ENCODE measurements around the gene KIF25. TPM values are rescaled to one million over a fixed set of nuclear protein-coding genes. Genes with fewer than 3 reads are reported as not detected.

Gene KIF25
- polyA plus RNA-seq, 5 donors, result 10.9 to 13.7 (median 13.2) TPM

DNA sequence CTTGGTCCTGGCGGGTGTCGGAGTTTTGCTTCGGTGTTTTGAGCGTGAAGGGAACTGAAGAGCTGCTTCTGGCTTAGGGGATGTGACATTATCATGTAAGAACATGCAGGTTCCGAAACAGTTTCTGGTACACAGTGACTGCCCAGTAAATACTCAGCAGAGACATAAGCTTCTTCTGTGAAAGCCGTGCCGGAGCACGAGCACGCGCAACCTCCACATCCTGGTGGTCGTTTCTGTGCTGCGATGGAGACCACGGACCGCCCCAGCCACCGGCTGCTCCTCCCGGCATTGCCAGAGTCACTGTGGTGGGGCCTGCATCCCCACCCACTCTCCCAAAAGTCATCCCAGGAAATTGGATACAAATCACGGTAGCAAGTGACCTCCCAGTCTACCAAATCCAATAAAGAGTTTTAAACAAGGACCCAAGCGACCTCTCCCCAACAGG lies 18.7 kb downstream of the KIF25 start:
- no peak for DNase-seq

DNA sequence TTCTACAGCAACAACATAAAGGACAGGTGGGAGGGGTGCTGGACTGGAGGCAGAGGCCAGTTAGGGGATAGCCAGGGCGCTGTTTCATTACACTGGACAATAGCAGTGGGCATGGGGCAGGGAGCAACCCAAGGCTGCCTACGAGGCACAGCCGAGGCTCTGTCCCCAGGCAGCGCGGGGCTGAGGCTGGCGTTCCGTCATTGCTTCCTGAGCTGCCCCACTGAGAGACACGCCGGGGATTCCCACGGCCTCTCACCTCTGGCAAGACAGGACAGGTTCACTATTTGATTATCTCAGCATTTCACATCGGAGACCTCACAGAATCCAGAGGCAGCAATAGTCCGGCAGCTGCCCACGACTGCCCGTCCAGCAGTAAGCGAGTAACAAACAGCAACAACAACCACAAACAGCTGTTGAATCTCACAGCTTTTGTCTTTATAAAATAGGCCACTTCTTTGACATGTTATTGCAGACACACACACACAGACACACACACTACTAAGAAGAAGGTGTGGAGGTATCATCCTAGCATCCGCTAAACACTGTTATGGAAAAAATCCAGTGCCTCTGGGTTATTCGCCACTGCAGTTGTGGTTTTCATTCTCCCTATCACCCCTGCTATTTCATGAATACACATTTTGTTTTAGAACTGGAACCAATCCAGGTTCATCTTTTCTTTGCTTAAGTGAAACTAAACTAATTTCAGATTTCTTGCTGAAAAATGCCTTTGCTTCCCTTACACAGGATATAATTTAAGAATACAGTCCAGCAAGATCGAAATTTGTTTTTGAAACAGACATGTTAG lies 19.5 kb downstream of the KIF25 start:
- no peak for DNase-seq

DNA sequence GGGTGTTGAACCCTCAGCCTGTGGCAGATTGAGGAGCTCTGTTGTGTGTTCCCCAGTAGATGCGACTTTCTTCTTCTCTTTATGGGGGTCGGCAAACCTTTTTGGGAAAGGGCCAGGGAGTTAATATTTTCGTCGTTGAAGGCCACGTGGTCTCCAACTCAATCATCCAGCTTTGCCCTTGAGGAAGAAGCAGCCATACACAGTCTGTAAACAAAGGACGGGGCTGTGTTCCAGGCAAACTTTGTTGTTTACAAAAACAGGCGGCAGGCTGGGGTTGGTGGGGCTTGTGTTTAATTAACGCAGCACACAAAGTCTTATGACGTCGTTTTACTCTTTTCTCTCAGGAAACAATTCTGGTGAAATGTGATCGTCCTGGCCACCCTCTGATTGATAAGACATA lies 20.2 kb downstream of the KIF25 start:
- DNase-seq, result no peak

DNA sequence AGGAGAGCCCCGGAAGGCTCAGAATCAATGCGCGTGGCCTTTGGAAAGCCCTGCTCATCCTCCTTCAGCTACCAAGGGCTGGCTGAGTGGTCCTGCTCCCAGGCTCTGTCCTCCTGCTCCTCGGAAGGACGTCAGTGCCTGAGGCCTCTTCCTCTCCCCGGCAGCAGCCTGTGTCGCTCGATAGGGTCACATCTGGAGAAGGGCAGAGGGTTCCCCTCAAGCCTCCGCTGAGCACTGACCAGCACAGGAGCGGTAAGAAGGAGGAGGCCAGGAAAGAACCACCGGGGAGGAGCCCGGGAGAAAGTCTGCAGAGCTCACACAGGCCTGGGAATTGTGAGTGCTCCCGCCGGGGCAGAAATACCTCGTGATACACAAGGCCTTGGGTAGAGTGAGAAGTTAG lies 21.2 kb downstream of the KIF25 start:
- DNase-seq, result no peak

DNA sequence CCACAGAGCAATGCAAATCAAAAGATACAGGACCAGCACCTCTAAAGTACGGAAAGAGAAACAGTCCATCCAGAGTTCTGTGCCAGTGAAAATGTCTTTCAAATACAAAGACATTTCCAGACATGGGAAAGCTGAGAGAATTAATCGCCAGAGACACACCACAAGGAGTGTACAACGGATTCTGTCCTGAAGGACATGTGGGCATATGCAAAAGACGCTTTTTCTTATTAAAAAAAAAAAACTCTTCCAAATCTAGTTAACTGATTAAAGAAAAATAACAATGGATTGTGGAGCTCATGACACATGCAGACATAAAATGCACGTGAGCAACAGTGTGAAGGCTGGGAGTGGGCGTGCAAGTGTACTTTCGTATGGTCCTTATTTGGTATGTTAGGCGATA lies 22.8 kb downstream of the KIF25 start:
- no peak for DNase-seq

DNA sequence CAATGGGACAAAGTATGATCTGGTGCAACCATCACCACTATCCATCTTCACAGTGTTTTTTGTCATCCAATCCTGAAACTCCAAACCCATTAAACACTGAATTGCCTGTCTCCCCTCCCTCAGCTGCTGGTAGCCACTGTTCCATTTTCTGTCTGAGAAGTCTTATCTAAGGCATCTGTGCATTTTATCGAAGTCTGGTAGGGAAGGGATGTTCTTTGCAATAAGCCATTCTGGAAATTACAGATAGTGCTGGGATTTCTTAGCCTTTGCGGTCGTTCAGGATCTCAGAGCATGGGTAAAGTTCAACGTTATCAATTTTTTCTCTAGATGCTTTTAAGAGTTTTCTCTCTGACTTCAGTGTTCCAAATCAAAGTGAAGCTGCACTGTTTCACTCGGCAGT lies 24.1 kb downstream of the KIF25 start:
- no peak for DNase-seq

DNA sequence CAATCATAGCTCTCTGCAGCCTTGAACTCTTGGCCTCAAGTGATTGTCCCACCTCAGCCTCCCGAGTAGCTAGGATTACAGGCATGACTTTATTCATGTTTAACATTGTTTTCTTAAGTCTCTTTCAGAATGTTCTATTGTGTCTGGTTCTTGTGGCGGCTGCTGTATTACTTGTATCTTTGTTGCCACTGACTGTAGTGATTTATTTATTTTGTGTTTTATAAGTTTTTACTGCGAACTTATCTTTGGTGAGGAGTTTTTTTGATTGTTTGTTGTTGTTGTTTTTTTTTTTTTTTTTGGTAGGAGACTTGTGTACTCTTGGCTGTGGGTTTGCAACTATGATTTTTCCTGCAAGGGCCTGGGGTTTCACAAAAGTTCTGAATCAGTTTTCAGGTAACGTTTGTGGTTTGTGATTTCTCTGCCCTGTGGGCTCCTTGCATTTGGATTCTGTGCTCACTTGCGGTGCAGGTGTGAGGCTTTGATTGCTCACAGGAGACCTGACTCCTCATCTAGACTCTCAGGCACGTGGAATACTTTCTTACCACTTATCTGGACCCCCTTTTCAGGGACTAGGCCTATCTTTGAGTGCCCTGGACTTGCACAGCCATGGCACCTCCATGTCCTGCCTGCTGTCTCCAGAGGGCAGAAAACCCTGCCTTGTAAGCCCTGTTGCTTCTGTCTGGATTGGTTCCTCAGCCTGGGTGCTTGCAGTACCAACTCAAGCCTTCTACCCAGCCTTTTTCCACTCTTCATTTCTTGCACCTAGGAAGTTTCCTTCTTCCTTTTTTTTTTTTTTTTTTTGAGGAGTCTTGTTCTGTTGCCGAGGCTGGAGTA lies 25.2 kb downstream of the KIF25 start:
- DNase-seq, result no peak

DNA sequence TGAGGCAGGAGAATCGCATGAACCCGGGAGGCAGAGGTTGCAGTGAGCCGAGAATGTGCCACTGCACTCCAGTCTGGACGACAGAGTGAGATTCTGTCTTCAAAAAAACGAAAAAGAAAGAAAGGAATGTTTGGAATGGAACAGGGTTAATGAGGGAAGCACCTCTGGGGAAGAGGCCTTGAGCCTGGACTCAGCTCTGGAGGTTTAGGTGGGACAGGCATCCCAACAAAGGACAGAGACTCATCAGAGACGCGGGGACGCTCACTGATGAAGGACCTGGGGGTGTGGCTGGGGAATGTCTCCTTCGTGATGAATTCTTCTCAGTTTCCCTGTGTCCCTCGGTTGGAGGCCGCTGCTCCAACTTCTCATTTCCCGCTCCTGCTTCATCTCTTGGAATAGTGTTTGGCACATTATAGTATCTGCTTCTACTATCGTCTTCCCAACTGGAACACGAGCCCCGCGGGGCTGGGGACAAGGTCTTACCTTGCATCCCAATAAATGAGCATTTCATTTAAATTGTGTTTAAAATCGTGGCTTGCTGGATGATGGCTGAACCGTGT lies 27.6 kb downstream of the KIF25 start:
- DNase-seq, result no peak

DNA sequence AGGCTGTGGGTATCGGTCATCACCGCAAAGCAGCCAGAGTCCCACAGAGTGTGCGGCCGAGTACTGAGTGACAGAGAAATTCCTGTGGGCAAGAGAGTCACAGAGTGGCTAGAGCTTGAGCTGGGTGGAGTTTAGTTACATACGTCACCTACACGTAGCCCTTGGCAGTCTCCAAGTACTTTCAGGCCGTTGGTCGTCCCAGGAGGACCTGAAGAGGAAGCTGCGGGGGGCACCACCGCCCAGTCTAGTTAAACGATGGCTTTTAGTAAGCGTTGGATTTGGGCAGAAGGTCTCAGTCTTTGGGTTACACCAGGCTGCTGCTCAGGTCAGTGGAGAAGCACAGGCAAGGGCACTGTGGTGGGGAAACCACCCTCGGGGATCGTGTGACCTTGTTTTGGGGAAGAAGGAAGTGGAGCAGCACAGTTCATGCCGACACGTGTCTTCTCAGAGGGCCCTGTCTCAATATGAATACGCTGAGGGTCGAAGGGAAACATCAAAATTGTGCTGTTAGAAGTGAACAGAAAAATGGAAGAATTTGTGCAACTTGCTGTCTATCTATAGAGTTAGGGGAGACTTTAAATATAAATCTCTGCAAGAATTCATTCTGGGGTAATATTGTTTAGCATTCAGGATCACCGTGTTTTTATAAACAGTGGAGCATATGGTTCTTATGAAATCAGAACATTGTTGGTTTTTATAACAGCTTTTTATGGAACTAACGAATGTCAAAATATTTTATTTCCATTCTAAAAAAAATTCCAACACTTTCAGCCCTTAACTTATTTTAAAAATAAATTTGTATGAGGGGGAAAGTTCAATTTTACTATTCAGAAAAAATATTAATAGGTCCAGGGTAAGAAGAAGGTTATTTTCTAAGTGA lies 28.6 kb downstream of the KIF25 start:
- no peak for DNase-seq

DNA sequence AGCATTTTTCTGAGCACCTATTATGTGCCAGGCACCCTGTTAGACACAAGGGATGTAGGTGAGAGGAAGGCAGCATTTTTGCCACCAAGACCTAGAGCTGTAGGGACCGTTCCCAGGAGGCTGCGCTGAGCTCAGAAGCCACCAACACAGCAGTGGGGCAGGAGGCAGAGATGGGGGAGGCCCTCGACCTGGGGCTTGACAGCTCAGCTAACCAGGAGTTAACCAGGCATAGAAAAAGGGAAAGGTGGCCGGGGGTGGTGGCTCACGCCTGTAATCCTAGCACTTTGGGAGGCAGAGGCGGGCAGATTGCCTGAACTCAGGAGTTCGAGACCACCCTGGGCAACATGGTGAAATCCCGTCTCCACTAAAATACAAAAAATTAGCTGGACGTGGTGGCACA lies 29.5 kb downstream of the KIF25 start:
- no peak for DNase-seq

DNA sequence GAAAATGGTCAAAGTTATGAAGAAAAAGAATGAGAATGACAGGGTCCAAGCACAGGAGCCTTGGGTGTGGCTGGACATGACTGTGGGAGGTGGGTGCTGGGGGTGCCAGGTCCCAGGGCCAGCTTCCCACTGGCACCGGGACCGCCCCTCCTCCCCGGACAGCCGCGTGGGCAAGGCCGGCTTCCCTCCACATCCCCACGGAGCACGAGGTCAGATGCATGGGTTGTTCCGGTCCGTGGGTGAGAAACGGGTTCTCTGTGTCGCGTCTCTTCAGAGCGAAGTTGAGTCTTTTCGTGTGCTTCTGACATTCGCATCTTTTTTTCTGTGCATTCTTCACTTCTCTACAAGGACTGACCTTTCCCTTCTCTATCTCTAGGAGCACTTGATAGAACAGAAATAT lies 30.1 kb downstream of the KIF25 start:
- DNase-seq, result no peak

DNA sequence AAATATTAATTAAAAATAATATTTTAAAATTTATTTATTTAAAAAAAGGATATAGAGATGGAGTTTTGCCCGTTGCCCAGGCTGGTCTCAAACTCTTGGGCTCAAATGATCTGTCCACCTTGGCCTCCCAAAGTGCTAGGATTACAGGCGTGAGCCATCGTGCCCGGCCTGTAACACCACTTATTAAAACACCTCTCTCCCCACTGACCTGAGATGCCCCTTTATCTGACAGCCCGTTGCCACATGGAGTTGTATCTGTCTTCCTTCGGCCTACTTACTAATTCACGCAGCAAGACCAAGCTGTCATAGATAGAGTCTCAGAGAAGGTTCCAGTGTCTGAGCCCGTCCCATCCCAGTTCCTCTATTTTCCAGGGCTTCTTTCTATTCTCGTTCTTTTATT lies 30.7 kb downstream of the KIF25 start:
- DNase-seq, result no peak

DNA sequence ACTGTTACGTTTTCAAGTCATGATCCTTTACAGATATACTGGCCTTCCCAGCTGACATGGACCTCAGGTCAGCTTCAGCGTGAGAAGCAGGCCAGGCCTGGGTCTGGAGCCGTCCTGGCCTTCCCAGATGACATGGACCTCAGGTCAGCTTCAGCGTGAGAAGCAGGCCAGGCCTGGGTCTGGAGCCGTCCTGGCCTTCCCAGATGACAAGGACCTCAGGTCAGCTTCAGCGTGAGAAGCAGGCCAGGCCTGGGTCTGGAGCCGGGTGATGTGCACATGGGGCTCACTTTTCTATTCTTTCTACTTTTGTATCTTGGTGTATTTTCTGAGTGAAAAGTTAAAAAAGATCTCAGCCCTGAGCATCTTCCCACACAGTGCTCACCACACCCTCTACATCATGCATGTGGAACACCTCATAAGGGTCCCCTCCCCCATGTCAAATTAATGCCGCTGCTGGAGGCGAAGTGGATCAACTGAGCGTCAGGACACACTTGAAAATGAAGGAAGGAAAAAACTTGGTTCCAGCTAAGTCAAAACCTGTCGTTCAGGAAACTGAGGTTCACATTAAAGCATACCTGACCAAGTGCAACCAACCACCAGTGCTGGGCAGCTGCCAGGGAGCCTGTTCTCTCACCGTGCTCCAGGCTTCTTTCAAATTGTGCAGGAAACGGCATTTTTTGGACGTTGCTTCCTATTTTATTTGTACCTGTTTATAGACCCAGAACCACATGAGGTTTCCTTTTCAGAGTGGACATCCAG lies 32.2 kb downstream of the KIF25 start:
- no peak for DNase-seq

DNA sequence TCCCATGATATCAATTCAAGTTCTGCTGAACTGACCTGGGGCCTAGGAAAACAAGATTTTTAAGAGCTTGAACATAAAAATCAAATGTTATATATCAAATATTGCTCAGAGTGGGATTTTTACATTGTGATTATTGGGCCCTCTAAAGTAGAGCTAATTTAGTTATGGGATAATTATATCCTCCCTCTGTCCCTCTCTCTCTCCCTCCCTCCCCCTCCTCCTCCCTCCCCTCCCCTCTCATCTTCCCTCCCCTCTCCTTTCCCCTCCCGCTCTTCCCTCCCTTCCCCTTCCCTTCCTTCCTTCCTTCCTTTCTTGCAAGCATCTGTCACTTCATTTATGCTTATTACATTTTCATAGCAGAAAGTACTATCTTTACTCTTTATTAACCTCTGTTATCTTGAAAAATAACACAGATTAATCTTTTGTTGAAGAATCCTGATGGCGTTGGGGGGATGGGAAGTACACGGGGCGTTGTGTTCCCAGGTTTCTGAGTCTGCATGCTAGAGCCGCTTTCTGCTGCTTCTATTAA lies 32.8 kb downstream of the KIF25 start:
- no peak for DNase-seq

DNA sequence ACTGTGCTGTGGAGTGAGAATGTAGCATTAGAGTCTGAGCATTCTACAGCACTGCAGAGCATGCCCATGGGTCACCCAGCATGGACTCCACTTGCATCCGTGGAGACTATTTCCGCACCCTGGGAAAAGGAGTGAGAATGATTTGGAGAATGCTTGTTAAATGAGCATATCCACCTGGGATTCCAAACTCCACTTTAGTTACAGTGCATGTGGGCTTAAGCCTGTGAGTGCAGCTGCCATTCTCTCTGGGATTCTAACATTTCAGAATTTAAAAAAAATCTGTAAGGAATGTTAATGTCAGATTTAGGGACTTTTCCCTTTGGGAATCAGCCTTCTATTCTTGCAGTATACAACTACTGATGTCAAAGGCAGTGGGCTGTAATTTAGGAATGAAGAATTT lies 33.4 kb downstream of the KIF25 start:
- no peak for DNase-seq

DNA sequence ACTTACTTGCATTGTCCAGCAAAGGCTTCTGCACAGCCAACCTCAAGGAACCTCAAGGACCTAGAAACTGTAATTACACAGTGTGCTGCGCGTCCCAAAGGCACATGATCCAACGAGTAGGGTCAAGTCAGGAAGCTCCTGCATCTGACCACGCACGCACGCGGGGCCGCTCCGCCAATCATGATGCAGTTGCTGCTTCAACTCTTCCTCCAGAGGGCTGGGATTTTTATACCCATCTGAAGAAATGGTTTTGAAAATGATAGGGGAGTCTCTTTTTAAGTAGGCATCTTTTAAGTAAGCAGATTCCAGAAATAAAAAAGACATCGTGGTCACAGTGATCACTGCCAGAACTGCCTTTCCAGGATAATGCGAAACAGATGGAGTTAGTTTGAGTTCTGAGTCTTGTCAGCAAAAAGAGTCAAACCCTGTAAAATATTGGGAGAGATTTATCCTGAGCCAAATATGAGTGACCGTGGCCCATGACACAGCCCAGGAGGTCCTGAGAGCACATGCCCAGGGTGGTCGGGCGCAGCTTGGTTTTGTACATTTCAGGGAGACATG lies 34.0 kb downstream of the KIF25 start:
- no peak for DNase-seq

DNA sequence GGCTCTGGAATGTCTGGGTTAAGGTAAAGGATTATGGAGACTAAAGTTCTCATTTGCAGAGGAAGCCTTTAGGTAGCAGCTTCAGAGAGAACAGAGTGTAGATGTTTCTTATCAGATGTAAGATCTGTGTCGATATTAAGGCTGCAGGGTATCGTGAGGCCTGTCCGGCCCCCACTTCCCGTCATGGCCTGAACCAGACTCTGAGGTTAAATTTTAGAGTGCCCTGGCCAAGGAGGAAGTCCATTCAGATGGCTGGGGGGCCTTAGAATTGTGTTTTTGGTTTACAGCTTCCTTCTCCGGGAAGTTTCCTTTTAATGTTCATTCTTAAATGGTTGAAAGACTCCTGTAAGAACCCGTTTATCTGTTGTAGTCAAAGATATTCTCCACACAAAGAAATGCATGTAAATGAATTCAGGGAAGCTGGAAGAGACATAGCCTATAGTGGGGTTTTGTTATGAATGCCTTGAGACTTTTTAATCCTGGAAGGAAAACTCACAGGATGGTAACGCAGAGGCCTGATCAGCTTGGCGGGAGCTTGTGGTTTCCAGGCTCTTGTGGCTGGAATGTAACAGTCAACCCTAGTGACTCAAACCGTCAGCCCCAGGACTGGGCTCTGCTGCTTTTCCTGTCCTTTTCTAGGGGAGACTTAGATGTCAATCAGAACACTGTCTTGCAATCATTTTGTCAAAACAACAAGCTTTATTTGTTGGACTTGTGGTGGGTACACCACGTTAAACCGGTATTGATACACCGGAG lies 34.7 kb downstream of the KIF25 start:
- no peak for DNase-seq

DNA sequence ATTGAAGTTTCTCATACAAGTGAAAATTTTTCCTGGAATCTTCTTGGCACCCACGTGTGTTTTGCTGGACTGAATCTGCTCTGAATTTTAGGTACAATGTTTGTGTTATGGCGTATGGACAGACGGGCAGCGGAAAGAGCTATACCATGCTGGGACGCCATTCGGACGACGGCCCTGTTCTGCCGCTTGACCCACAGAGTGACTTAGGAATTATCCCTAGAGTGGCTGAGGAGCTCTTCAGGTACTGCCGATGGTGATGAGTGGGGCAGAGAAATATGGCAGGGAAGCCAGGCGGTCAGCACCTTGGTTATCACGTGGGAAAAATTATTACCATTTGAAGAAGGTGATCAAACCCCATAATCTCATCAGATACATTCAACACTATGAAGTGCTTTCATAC lies 36.3 kb downstream of the KIF25 start:
- DNase-seq, result no peak

DNA sequence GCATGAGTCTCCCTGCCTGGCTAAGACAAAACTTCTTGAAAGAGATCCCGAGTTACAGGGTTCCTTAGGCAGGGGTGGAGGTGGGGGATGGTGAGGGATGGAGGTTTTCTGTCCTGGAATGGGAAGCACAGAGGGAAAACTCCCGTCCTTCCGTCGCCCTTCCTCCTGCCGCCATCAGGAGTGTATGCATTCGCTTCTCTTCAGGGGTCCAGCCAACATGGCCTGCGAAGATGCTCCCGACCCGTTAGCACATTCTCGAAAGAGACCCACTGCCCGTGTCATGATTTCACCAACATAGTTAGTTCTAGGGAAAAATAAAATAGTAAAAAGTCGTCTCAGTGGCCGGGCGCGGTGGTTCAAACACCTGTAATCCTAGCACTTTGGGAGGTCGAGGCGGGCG lies 37.1 kb downstream of the KIF25 start:
- DNase-seq, result no peak
